GM19238 (cell line): Measurements from ENCODE around the gene DEGS1.

ENCODE experiments used
- DNase-seq: peaks from one replicate; pipeline ENCODE4 v3.0.0; 2011; ENCODE audit warnings: low spot score; ENCODE audit not compliant: insufficient read length

The DEGS1 gene

GRCh38 chr1:224212618-224213061, 29.6 kb downstream of the DEGS1 start:
- no peak for DNase-seq

GRCh38 chr1:224213438-224214119, 30.5 kb downstream of the DEGS1 start:
- no peak for DNase-seq

GRCh38 chr1:224216382-224216781, 33.3 kb downstream of the DEGS1 start:
- no peak for DNase-seq

GRCh38 chr1:224217655-224218623, 34.9 kb downstream of the DEGS1 start:
- no peak for DNase-seq

GRCh38 chr1:224219011-224219611, 36.1 kb downstream of the DEGS1 start:
- no peak for DNase-seq

- no peak for DNase-seq
Observed at GRCh38 chr1:224219612-224220059, 36.6 kb downstream of the DEGS1 start.

- no peak for DNase-seq
Observed at GRCh38 chr1:224223819-224224714, 41.0 kb downstream of the DEGS1 start.

GRCh38 chr1:224226849-224227502, 43.9 kb downstream of the DEGS1 start:
- no peak for DNase-seq

- no peak for DNase-seq
Observed at GRCh38 chr1:224234017-224234416, 51.0 kb downstream of the DEGS1 start.

- DNase-seq: no peak
Observed at GRCh38 chr1:224235813-224236493, 52.9 kb downstream of the DEGS1 start.

- no peak for DNase-seq
Observed at GRCh38 chr1:224237119-224237881, 54.3 kb downstream of the DEGS1 start.

- DNase-seq: no peak
Observed at GRCh38 chr1:224238212-224238611, 55.2 kb downstream of the DEGS1 start.

GRCh38 chr1:224238756-224239155, 55.7 kb downstream of the DEGS1 start:
- no peak for DNase-seq
